IMR-90 (cell line): Measurements from ENCODE around the gene RECK.

Source experiments
- BHLHE40 ChIP-seq: fragments of 150-350 bp; IDR thresholded peaks from 2 replicates; pipeline ENCODE4 v1.6.1; 2016; ENCODE audit warnings: mild to moderate bottlenecking, low read depth, low read length
- CEBPB ChIP-seq: IDR thresholded peaks from 2 replicates; pipeline ENCODE4 v1.6.1; 2012; ENCODE audit warnings: low read depth, low read length, improper control_type of control experiment
- MAFK ChIP-seq: IDR thresholded peaks from 2 replicates; pipeline ENCODE4 v1.6.1; 2012; ENCODE audit warnings: low read depth, low read length, improper control_type of control experiment
- MAZ ChIP-seq: IDR thresholded peaks from 2 replicates; pipeline ENCODE4 v1.6.1; 2012; ENCODE audit warnings: low read depth, mild to moderate bottlenecking, low read length, improper control_type of control experiment, moderate library complexity, borderline replicate concordance
- MXI1 ChIP-seq: IDR thresholded peaks from 2 replicates; pipeline ENCODE4 v1.6.1; 2012; ENCODE audit warnings: low read depth, mild to moderate bottlenecking, low read length, moderate library complexity, borderline replicate concordance
- POLR2A ChIP-seq: IDR thresholded peaks from 2 replicates; pipeline ENCODE4 v1.6.1; 2012; ENCODE audit warnings: mild to moderate bottlenecking, low read depth, low read length
- RAD21 ChIP-seq: IDR thresholded peaks from 2 replicates; pipeline ENCODE4 v1.6.1; 2012; ENCODE audit warnings: low read length, improper control_type of control experiment
- RFX5 ChIP-seq: IDR thresholded peaks from 2 replicates; pipeline ENCODE4 v1.8.0; 2012; ENCODE audit warnings: low read depth, mild to moderate bottlenecking, low read length, moderate library complexity
- SMC3 ChIP-seq: fragments of 150-350 bp; IDR thresholded peaks from 2 replicates; pipeline ENCODE4 v1.6.1; 2016; ENCODE audit warnings: low read depth, mild to moderate bottlenecking, antibody characterized with exemption, low read length, moderate library complexity
- TF ChIP-seq, protein P1 (sequence below): conservative IDR thresholded peaks from 2 replicates; pipeline ENCODE4 v1.5.1; 2012; ENCODE audit warnings: mild to moderate bottlenecking, low read depth, low read length, improper control_type of control experiment
- TF ChIP-seq, protein P2 (sequence below): fragments of 150-350 bp; IDR thresholded peaks from 2 replicates; pipeline ENCODE4 v1.6.1; 2017; ENCODE audit warnings: mild to moderate bottlenecking, antibody characterized with exemption, low read length, low read depth
- TF ChIP-seq, protein P3 (sequence below): fragments of 150-350 bp; IDR thresholded peaks from 2 replicates; pipeline ENCODE4 v1.6.1; 2016; ENCODE audit warnings: low read depth, mild to moderate bottlenecking, low read length, moderate library complexity, borderline replicate concordance

DNA sequence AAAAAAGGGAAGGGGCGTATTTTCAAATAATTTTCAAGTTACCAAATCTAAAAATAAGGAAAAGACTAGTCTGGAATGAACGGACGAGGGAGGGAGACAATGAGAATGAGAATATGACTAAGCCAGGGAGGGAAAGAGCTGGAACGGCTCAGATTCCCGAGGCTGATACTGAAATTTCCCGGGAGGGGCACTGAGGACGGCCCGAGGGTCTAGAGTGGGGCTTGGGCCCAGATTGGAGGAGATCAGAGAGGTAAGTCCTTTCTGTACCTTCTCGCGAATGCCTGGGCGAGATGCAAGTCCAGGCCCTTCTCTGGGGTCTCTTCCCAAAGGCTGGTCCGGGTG, 129.1 kb downstream of the RECK start:
- TF ChIP-seq, protein P1, sequence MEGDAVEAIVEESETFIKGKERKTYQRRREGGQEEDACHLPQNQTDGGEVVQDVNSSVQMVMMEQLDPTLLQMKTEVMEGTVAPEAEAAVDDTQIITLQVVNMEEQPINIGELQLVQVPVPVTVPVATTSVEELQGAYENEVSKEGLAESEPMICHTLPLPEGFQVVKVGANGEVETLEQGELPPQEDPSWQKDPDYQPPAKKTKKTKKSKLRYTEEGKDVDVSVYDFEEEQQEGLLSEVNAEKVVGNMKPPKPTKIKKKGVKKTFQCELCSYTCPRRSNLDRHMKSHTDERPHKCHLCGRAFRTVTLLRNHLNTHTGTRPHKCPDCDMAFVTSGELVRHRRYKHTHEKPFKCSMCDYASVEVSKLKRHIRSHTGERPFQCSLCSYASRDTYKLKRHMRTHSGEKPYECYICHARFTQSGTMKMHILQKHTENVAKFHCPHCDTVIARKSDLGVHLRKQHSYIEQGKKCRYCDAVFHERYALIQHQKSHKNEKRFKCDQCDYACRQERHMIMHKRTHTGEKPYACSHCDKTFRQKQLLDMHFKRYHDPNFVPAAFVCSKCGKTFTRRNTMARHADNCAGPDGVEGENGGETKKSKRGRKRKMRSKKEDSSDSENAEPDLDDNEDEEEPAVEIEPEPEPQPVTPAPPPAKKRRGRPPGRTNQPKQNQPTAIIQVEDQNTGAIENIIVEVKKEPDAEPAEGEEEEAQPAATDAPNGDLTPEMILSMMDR: no peak
- TF ChIP-seq SMC3 (no peak), POLR2A (no peak), BHLHE40 (no peak), RFX5 (no peak), MXI1 (no peak), RAD21 (no peak), CEBPB (no peak), MAFK (no peak), MAZ (no peak)
- TF ChIP-seq, protein P2, sequence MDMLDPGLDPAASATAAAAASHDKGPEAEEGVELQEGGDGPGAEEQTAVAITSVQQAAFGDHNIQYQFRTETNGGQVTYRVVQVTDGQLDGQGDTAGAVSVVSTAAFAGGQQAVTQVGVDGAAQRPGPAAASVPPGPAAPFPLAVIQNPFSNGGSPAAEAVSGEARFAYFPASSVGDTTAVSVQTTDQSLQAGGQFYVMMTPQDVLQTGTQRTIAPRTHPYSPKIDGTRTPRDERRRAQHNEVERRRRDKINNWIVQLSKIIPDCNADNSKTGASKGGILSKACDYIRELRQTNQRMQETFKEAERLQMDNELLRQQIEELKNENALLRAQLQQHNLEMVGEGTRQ: no peak
- TF ChIP-seq, protein P3, sequence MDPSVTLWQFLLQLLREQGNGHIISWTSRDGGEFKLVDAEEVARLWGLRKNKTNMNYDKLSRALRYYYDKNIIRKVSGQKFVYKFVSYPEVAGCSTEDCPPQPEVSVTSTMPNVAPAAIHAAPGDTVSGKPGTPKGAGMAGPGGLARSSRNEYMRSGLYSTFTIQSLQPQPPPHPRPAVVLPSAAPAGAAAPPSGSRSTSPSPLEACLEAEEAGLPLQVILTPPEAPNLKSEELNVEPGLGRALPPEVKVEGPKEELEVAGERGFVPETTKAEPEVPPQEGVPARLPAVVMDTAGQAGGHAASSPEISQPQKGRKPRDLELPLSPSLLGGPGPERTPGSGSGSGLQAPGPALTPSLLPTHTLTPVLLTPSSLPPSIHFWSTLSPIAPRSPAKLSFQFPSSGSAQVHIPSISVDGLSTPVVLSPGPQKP: no peak
